BLaER1 treated with 17β-estradiol and CSF1 and Interleukin-3, amounts not matched to agents 10 nM and 100 nM (cell line): ENCODE data around the gene CFLAR.

ENCODE experiments used
- H3K27ac ChIP-seq, 11 experiments: shearing (Covaris generic); formaldehyde crosslinking; 2 replicates each; pipeline ENCODE4 v1.8.1; 2022
- H3K27me3 ChIP-seq, 11 experiments: shearing (Covaris generic); formaldehyde crosslinking; 2 replicates each; pipeline ENCODE4 v1.8.1; 2022
- H3K36me3 ChIP-seq, 11 experiments: shearing (Covaris generic); formaldehyde crosslinking; 2 replicates each; pipeline ENCODE4 v1.8.1; 2022
- H3K4me1 ChIP-seq, 10 experiments: shearing (Covaris generic); formaldehyde crosslinking; 2 replicates each; pipeline ENCODE4 v1.8.1; 2022
- H3K4me2 ChIP-seq, 11 experiments: shearing (Covaris generic); formaldehyde crosslinking; 2 replicates each; pipeline ENCODE4 v1.8.1; 2022
- H3K4me3 ChIP-seq, 10 experiments: shearing (Covaris generic); formaldehyde crosslinking; 2 replicates each; pipeline ENCODE4 v1.8.1; 2022
- H3K9ac ChIP-seq, 11 experiments: shearing (Covaris generic); formaldehyde crosslinking; 2 replicates each; pipeline ENCODE4 v1.8.1; 2022
- H3K9me3 ChIP-seq, 11 experiments: shearing (Covaris generic); formaldehyde crosslinking; replicated peaks in 1 of 11; 2 replicates each; pipeline ENCODE4 v1.8.1; 2022
- H4K20me1 ChIP-seq, 11 experiments: shearing (Covaris generic); formaldehyde crosslinking; 2 replicates each; pipeline ENCODE4 v1.8.1; 2022
- Cebpa-rat ChIP-seq, 11 experiments: shearing (Covaris generic); IDR thresholded peaks; 2 replicates each; pipeline ENCODE4 v1.8.1; 2022

Gene CFLAR

GRCh38 chr2:201185863-201186262 is 69.9 kb downstream of the CFLAR start:
- Histone ChIP-seq H3K27ac (peak overlapping the region in 3 of 11 experiments; percentile 7 to 11 (median 10); a peak in 1 of 22 replicates), H3K4me1 (peaks cover 32 to 55% (median 51%) of the 10 kb centered on the region in 10 experiments), H3K9me3 (peaks cover 0 to 14% (median 8%) of the 10 kb centered on the region in 11 experiments; a peak in 12 of 22 replicates), H3K4me2 (peak overlapping the region; percentile 64 to 97 (median 84)), H3K36me3 (peaks cover 12 to 49% (median 37%) of the 10 kb centered on the region in 11 experiments; a peak in 21 of 22 replicates), H3K9ac (peak overlapping the region in 7 of 11 experiments; percentile 7 to 81 (median 42); a peak in 3 of 22 replicates), H3K27me3 (peaks cover 0 to 42% (median 29%) of the 10 kb centered on the region in 11 experiments; a peak in 20 of 22 replicates), H3K4me3 (peak overlapping the region in 7 of 10 experiments; percentile 36 to 73 (median 69); a peak in 5 of 20 replicates), H4K20me1 (peaks cover 0 to 11% (median 0%) of the 10 kb centered on the region in 11 experiments; a peak in 2 of 22 replicates)
- no peak for TF ChIP-seq Cebpa-rat (IDR thresholded peaks at IDR 0.05)

- Histone ChIP-seq H3K4me1 (peaks cover 44 to 66% (median 62%) of the 10 kb centered on the region in 10 experiments), H3K4me3 (no peak overlapping the region), H4K20me1 (peaks cover 0 to 11% (median 0%) of the 10 kb centered on the region in 11 experiments; a peak in 2 of 22 replicates), H3K36me3 (peaks cover 12 to 49% (median 37%) of the 10 kb centered on the region in 11 experiments; a peak in 21 of 22 replicates), H3K27me3 (peaks cover 0 to 42% (median 29%) of the 10 kb centered on the region in 11 experiments; a peak in 20 of 22 replicates), H3K9me3 (peaks cover 0 to 14% (median 8%) of the 10 kb centered on the region in 11 experiments; a peak in 12 of 22 replicates), H3K4me2 (peak overlapping the region in 3 of 11 experiments; percentile 2 to 21 (median 12); a peak in 4 of 22 replicates), H3K27ac (no peak overlapping the region), H3K9ac (no peak overlapping the region)
- TF ChIP-seq Cebpa-rat (IDR thresholded peaks at IDR 0.05) = no peak
These were observed 71.0 kb downstream of the CFLAR start for GRCh38 chr2:201186982-201187381.

- Histone ChIP-seq H4K20me1 (peaks cover 0 to 11% (median 0%) of the 10 kb centered on the region in 11 experiments; a peak in 2 of 22 replicates), H3K9me3 (peaks cover 0 to 14% (median 8%) of the 10 kb centered on the region in 11 experiments; a peak in 12 of 22 replicates), H3K27me3 (peaks cover 0 to 36% (median 28%) of the 10 kb centered on the region in 11 experiments; a peak in 20 of 22 replicates), H3K9ac (no peak overlapping the region), H3K4me2 (no peak overlapping the region), H3K4me3 (no peak overlapping the region), H3K36me3 (peaks cover 12 to 58% (median 43%) of the 10 kb centered on the region in 11 experiments; a peak in 21 of 22 replicates), H3K27ac (no peak overlapping the region), H3K4me1 (peaks cover 53 to 70% (median 66%) of the 10 kb centered on the region in 10 experiments)
- TF ChIP-seq Cebpa-rat (IDR thresholded peaks at IDR 0.05) = no peak
These were observed 72.5 kb downstream of the CFLAR start for GRCh38 chr2:201188449-201188848.

GRCh38 chr2:201191132-201191875 is 75.3 kb downstream of the CFLAR start:
- peaks cover 0 to 2% (median 0%) of the 10 kb centered on the region in 11 experiments; a peak in 2 of 22 replicates for H4K20me1 ChIP-seq
- H3K36me3 ChIP-seq = peaks cover 20 to 70% (median 51%) of the 10 kb centered on the region in 11 experiments
- H3K4me2 ChIP-seq = peak overlapping the region; percentile 55 to 79 (median 74)
- H3K4me3 ChIP-seq = peak overlapping the region in 1 of 10 experiments; percentile 18; a peak in 2 of 20 replicates
- peaks cover 51 to 74% (median 60%) of the 10 kb centered on the region in 10 experiments for H3K4me1 ChIP-seq
- peak overlapping the region in 10 of 11 experiments; percentile 28 to 72 (median 58); a peak in 18 of 22 replicates for H3K9ac ChIP-seq
- H3K27ac ChIP-seq = peak overlapping the region in 9 of 11 experiments; percentile 46 to 84 (median 75); a peak in 18 of 22 replicates
- H3K9me3 ChIP-seq = peaks cover 0 to 16% (median 8%) of the 10 kb centered on the region in 11 experiments; a peak in 14 of 22 replicates
- H3K27me3 ChIP-seq = peaks cover 0 to 8% (median 1%) of the 10 kb centered on the region in 11 experiments; a peak in 9 of 22 replicates
- TF ChIP-seq Cebpa-rat (IDR thresholded peaks at IDR 0.05) = peak in 8 of 11 experiments; percentile 51 to 96 (median 82); a peak in 15 of 22 replicates

GRCh38 chr2:201194097-201194496 is 78.1 kb downstream of the CFLAR start:
- Histone ChIP-seq H3K27ac (peak overlapping the region; percentile 6 to 84 (median 70); a peak in 20 of 22 replicates), H4K20me1 (no peaks in the 10 kb centered on the region; a peak in 2 of 22 replicates), H3K4me3 (peak overlapping the region in 2 of 10 experiments; percentile 10 to 19; a peak in 5 of 20 replicates), H3K36me3 (peaks cover 22 to 58% (median 40%) of the 10 kb centered on the region in 11 experiments), H3K9ac (peak overlapping the region in 9 of 11 experiments; percentile 29 to 55 (median 36); a peak in 14 of 22 replicates), H3K4me2 (peak overlapping the region; percentile 38 to 87 (median 74)), H3K9me3 (peaks cover 0 to 14% (median 6%) of the 10 kb centered on the region in 11 experiments; a peak in 8 of 22 replicates), H3K27me3 (no peaks in the 10 kb centered on the region), H3K4me1 (peaks cover 55 to 78% (median 69%) of the 10 kb centered on the region in 10 experiments)
- TF ChIP-seq Cebpa-rat (IDR thresholded peaks at IDR 0.05) = no peak

- TF ChIP-seq Cebpa-rat (IDR thresholded peaks at IDR 0.05) = no peak
These were observed 79.4 kb downstream of the CFLAR start for GRCh38 chr2:201195331-201195730.

GRCh38 chr2:201196003-201196402 is 80.0 kb downstream of the CFLAR start:
- peak overlapping the region in 2 of 11 experiments; percentile 67 to 80; a peak in 3 of 22 replicates for H3K4me2 ChIP-seq
- H3K4me1 ChIP-seq = peaks cover 41 to 69% (median 58%) of the 10 kb centered on the region in 10 experiments
- no peak overlapping the region for H3K4me3 ChIP-seq
- peak overlapping the region in 2 of 11 experiments; percentile 23 to 81; a peak in 1 of 22 replicates for H3K27ac ChIP-seq
- H3K27me3 ChIP-seq = no peaks in the 10 kb centered on the region
- H4K20me1 ChIP-seq = no peaks in the 10 kb centered on the region; a peak in 2 of 22 replicates
- peaks cover 27 to 63% (median 47%) of the 10 kb centered on the region in 11 experiments for H3K36me3 ChIP-seq
- TF ChIP-seq Cebpa-rat (IDR thresholded peaks at IDR 0.05) = no peak
- no peak overlapping the region for H3K9ac ChIP-seq
- H3K9me3 ChIP-seq = peaks cover 0 to 14% (median 6%) of the 10 kb centered on the region in 11 experiments; a peak in 8 of 22 replicates

More at GRCh38 chr2:201195331-201195730, 79.4 kb downstream of the CFLAR start:
- H3K9ac ChIP-seq = no peak overlapping the region
- peaks cover 27 to 58% (median 41%) of the 10 kb centered on the region in 11 experiments for H3K36me3 ChIP-seq
- H3K9me3 ChIP-seq = peaks cover 0 to 14% (median 6%) of the 10 kb centered on the region in 11 experiments; a peak in 8 of 22 replicates
- H3K27me3 ChIP-seq = no peaks in the 10 kb centered on the region
- H4K20me1 ChIP-seq = no peaks in the 10 kb centered on the region; a peak in 2 of 22 replicates
- no peak overlapping the region for H3K4me3 ChIP-seq
- H3K4me2 ChIP-seq = peak overlapping the region in 9 of 11 experiments; percentile 50 to 87 (median 72); a peak in 13 of 22 replicates
- H3K4me1 ChIP-seq = peaks cover 48 to 76% (median 64%) of the 10 kb centered on the region in 10 experiments
- peak overlapping the region in 8 of 11 experiments; percentile 48 to 84 (median 72); a peak in 9 of 22 replicates for H3K27ac ChIP-seq

GRCh38 chr2:201196803-201197202 is 80.8 kb downstream of the CFLAR start:
- TF ChIP-seq Cebpa-rat (IDR thresholded peaks at IDR 0.05) = no peak
- Histone ChIP-seq H3K4me1 (peaks cover 33 to 61% (median 50%) of the 10 kb centered on the region in 10 experiments), H3K4me2 (peak overlapping the region in 1 of 11 experiments; percentile 47; a peak in 1 of 22 replicates), H3K36me3 (peaks cover 27 to 71% (median 53%) of the 10 kb centered on the region in 11 experiments), H3K4me3 (no peak overlapping the region), H3K9me3 (peaks cover 0 to 14% (median 6%) of the 10 kb centered on the region in 11 experiments; a peak in 8 of 22 replicates), H3K27ac (0 out of 22 replicates have a peak overlapping the region, but pooled peaks of 1 of the 11 experiments have one; percentile 23), H3K27me3 (no peaks in the 10 kb centered on the region), H3K9ac (no peak overlapping the region), H4K20me1 (no peaks in the 10 kb centered on the region; a peak in 2 of 22 replicates)
